T-helper 2 cell (primary cell): ENCODE data around the gene FAM210A.

ENCODE experiments used
- DNase-seq, 5 experiments: peaks; one replicate each; pipeline versions ENCODE4 v3.0.0 to v3.0.0-alpha.2; 2012 to 2022

The FAM210A gene

GRCh38 chr18:13620818-13621445 lies 105.4 kb downstream of the FAM210A start:
- DNase-seq: no peak

GRCh38 chr18:13620206-13620672 lies 106.1 kb downstream of the FAM210A start:
- no peak for DNase-seq

GRCh38 chr18:13619505-13620205 lies 106.7 kb downstream of the FAM210A start:
- DNase-seq: no peak

- no peak for DNase-seq
These were observed 107.5 kb downstream of the FAM210A start for GRCh38 chr18:13618760-13619438.

GRCh38 chr18:13617826-13618515 lies 108.4 kb downstream of the FAM210A start:
- no peak for DNase-seq

GRCh38 chr18:13616525-13617035 lies 109.8 kb downstream of the FAM210A start:
- DNase-seq: no peak

GRCh38 chr18:13616041-13616440 lies 110.3 kb downstream of the FAM210A start:
- no peak for DNase-seq

- peak in 1 of 5 experiments; percentile 35 for DNase-seq
These were observed 110.9 kb downstream of the FAM210A start for GRCh38 chr18:13615432-13615861.

- peak in 2 of 5 experiments; percentile 36 to 61 for DNase-seq
These were observed 111.6 kb downstream of the FAM210A start for GRCh38 chr18:13614641-13615288.

- DNase-seq: peak in 1 of 5 experiments; percentile 26
These were observed 112.5 kb downstream of the FAM210A start for GRCh38 chr18:13613591-13614501.
